Activated CD4-positive, CD25-positive, alpha-beta regulatory T cell treated with anti-CD3 and anti-CD28 coated beads, Interleukin-2, amount 50 U/mL, for 24 hours (primary cell): ENCODE measurements around the gene ZYG11A.
A peak's percentile ranks its signal among the peaks of the same experiment; 100 is the strongest.
"Not testable (repeated sequence)": the region's sequence is repeated elsewhere in the genome, so short reads cannot be mapped to it uniquely, and the experiment has no call there.

Source experiments
- ATAC-seq, 2 donors: fragments of 150-1000 bp; cut with Tn5 transposase; one replicate each; pipeline ENCODE4 v1.10.0; 2021; ENCODE audit warnings: mild to moderate bottlenecking in 1 of 2, moderate library complexity in 1 of 2

Gene ZYG11A

DNA sequence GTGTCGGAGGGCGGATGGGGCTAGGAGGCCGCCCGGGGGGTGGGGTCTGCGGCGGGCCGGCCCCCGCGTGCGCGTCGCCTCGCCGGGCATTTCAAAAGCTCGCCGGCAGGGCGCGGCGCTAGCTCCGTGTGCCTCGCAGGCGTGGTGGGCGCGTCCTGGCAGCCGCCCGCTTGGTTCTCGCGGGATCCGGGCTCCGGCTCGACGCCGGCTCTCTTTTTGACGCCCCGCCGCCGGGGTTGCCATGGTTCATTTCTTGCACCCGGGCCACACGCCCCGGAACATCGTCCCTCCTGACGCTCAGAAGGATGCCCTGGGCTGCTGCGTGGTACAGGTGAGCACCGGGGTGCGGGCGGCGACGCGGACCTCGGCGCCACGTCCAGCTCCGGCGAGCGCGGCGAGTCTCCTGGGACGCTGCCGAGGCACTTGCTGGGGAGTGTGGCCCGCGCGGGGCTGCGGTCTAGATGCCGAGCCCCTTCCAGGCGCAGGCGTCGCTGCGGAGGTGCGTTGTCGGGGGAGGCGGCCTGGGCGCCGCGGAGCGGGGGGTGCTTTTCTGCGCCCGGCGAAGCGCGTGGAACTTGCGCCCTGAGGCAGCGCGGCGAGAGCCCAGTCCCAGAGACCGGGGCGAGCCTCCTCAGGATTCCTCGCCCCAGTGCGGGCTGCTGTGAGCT, at the start of gene ZYG11A:
Gene ZYG11A (plus strand): TSS at position 118 of the 668 bp plus-strand sequence. CDS start 124 bp downstream, at position 242.
- ATAC-seq: peak; percentile 96 to 97

DNA sequence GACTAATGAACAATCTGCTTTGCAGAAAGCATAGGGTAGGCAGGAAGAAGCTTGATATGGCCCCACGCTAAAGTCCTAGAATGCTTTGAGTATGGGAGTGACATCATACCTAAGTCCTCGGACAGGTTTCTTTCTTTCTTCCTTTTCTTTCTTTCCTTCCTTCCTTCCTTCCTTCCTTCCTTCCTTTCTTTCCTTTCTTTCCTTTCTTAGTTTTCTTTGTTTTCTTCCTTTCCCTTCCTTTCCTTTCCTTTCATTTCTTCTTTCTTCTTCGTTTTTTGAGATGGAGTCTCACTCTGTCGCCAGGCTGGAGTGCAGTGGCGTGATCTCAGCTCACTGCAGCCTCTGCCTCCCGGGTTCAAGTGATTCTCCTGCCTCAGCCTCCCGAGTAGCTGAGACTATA, 48.8 kb upstream of the ZYG11A start:
- not testable (repeated sequence) for ATAC-seq

DNA sequence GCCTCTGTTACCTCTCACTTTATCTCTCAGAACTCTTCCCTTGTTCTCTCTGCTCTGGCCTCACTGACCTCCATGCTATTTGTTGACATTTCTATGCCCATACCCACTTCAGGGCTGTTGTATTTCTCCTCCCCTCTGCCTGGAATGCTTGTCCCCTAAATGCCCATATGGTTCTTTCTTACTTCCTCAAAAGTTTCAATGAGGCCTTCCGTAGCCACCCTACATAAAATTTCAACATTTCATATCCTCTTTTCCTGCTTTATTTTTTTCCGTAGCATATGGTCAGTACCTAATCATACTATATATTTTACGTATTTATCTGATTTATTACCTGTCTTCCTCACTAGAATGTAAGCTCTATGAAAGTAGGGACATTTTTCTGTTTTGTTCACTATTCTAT, 47.1 kb upstream of the ZYG11A start:
- ATAC-seq: no peak

DNA sequence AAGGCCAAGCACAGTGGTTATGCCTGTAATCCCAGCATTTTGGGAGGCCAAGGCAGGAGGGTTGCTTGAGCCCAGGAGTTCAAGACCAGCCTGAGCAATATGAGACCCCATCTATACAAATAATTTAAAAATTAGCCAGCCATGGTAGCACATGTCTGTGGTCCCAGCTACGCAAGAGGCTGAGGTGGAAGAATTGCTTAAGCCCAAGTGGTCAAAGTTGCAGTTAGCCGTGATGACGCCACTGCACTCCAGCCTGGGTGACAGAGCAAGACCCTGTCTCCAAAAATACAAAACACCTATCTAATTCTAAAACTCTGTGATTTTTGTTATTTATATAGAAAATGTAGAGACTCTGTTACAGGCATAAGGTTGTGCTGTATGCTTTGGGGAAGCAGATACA, 44.2 kb upstream of the ZYG11A start:
- no peak for ATAC-seq

DNA sequence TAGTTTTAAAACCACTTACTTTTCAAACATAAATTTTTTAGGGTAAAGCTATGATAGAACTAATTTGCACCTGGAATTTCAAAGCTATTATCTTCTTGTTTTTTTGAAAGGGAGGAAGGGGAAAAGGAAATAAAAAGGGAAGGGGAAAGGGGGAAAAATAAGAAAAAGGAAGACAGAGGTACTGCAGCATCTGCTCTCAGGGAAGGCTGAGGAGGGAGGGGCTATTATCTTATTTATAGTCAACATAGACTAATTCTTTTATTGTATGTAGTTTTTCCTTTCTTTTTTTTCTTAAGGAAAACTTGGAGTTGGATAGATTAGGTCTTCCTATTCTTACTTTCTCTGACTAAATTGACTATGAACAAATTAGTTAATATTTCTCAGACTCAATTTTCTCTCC, 41.5 kb upstream of the ZYG11A start:
- ATAC-seq: no peak

GRCh38 chr1:52804083-52804482, 38.5 kb upstream of the ZYG11A start:
- not testable (repeated sequence) for ATAC-seq

- no peak for ATAC-seq
Observed at GRCh38 chr1:52814465-52814864, 28.1 kb upstream of the ZYG11A start.

DNA sequence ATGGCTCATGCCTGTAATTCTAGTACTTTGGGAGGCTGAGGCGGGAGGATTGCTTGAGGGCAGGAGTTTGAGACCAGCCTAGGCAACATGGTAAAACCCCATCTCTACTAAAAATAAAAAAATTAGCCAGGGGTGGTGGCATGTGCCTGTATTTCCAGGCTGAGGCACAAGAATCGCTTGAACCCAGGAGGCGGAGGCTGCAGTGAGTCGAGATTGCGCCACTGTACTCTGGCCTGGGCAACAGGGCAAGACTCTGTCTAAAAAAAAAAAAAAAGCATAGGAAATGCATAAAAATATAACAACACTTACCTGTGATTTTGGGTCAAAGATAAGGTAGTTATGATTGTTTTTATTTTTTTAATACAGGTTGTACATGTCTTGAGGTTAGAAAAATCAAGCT, 21.7 kb upstream of the ZYG11A start:
- not testable (repeated sequence) for ATAC-seq

DNA sequence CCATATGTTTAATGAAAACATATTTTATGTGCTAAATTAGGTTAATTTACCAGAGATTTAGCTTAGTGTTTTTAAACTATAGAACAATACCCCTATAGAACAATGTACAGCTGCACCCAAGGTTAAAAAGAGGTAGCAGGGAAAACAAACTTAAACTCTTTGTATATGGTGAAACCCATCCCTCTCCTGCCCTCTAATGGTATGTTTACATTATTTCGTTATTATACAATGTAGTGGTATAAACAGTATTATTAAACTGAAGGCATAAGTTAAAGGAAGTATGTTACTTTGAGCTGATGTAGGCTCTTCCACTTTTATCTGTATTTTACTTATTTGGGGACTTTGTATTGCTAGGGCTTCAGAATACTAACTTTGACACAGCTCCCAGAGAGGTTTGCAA, 16.7 kb upstream of the ZYG11A start:
- no peak for ATAC-seq

GRCh38 chr1:52834798-52835197, 7.8 kb upstream of the ZYG11A start:
- no peak for ATAC-seq

DNA sequence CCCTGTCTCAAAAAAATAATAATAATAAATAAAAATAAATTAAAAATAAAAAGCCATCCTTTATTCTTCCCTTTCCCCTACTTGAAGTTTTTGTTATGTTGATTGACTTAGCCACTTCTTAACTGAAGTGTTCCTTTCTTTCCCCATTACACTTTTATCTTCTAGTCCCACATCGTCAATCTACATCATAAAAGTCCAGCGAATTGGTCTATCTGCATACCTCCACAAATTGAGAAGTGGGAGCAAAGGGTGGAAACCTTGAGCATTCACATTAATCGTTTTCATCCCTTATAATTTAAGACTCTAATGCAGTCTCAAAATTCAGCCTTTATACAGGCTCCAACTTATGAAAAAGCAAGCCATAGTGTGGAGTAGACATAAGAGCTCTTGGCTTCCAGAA, 6.5 kb upstream of the ZYG11A start:
- no peak for ATAC-seq

DNA sequence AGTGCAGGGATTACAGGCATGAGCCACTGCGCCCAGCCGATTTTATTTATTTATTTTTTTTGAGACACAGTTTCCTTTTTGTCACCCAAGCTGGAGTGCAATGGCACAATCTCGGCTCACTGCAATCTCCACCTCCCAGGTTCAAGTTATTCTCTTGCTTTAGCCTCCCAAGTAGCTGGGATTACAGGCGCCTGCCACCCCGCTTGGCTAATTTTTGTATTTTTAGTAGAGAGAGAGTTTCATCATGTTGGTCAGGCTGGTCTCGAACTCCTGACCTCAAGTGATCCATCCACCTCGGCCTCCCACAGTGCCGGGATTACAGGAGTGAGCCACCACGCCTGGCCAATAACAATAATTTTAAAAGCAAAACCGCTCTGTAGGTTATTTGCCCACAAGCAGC, 3.4 kb upstream of the ZYG11A start:
- not testable (repeated sequence) for ATAC-seq

DNA sequence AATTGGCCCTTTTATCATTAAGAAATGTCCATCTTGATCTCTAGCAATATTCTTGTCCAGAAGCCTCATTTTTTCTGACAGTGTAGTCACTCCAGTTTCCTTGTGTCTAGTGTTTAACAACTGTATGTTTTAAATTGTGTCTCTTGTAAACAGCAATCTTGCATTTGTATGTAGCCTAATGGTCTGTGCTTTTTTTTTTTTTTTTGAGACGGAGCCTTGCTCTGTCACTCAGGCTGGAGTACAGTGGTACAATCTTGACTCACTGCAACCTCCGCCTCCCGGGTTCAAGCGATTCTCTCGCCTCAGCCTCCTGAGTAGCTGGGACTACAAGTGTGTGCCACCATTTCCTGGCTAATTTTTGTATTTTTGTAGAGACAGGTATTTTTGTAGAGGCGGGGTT, 2.6 kb downstream of the ZYG11A start:
- not testable (repeated sequence) for ATAC-seq

GRCh38 chr1:52848423-52848822, 5.9 kb downstream of the ZYG11A start:
- ATAC-seq: no peak

DNA sequence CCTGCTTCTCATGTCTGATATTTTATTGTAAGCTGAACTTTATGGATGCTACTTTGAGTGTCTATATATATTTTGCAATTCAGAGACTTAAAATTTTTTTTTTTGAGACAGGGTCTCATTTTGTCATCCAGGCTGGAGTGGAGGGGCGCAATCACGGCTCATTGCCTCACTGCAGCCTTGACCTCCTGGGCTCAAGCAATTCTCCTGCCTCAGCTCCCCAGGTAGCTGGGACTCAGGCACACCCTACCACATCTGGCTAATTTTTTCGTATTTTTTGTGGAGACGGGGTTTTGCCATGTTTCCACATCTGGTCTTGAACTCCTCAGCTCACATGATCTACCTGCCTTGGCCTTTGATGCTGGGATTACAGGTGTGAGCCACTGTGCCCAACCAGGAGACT, 8.4 kb downstream of the ZYG11A start:
- ATAC-seq: no peak

- no peak for ATAC-seq
Observed at GRCh38 chr1:52852854-52853253, 10.3 kb downstream of the ZYG11A start.

DNA sequence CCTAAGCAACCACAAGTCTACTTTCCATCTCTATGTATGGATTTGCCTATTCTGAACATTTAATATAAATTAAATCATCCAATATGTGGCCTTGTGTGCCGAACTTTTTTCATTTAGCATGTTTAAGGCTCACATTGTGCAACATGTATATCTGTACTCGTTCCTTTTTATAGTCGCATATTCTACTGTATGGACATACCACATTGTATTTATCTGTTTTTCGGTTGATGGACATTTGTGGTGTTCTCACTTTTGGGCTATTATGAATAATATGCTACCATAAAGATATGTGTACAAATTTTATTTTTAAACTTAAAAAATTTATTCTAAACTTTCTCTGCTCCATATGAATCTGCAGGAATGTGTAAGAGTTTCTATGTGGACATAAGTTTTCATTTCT, 13.0 kb downstream of the ZYG11A start:
- no peak for ATAC-seq

DNA sequence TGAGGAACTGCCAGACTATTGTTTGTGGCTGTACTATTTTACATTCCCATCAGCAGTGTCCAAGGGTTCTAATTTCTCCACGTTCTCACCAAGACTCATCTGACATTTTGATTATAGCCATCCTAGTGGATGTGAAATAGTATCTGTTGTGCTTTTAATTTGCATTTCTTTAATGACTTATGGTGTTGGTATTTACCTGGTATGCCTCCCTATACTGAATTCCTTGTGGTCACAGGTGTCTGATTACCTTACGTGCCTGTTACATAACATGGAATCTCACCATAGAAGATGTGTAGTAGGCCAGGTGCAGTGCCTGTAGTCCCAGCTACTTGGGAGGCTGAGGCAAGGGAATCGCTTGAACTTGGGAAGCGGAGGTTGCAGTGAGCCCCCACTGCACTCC, 13.5 kb downstream of the ZYG11A start:
- ATAC-seq: no peak

DNA sequence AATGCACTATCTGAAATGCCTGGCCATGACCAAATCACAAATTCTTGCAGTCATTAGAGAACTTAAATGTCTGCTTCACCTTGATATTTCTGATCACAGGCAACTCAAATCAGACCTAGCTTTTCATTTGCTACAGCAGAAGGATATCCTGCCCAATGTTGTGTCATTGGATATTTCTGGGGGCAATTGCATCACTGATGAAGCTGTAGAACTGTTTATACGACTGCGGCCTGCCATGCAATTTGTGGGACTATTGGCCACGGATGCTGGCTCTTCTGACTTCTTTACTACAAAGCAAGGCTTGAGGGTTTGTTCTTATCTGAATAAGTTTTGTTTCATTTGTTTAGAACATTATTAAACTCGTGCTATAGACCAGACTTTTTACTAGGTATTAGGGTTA, 14.9 kb downstream of the ZYG11A start:
- ATAC-seq: no peak

DNA sequence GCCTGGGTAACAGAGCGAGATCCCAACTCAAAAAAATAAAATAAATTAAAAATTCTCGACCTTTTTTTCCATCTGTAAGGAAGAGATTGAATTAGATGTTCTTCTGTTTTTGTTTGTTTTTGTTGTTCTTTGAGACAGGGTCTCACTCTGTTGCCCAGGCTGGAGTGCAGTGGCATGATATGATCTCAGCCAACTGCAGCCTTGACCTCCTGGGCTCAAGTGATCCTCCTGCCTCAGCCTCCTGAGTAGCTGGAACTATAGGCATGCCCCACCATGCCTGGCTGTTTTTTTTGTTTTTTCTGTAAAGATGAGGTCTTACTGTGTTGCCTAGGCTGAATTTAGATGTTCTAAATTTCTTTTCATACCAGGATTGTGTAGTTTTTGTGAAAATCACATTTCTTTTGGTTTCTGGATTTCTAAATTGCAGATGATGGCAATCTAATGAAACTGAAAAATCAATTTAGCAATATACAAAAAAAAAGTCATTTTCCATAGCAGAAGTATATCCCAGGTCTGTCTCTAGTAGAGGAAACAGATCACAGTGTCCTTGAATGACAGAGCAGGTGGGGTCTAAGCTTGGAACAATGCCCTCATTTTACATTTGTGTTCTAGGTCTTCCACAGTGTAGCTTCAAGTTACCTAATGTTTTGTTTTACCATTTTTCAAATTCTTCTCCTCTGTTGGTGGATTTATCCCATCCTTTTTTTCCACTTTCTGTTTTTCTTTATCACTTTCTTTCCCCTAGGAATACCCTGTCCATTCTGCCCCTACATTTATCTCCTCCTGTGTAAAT, 20.3 kb downstream of the ZYG11A start:
- no peak for ATAC-seq

DNA sequence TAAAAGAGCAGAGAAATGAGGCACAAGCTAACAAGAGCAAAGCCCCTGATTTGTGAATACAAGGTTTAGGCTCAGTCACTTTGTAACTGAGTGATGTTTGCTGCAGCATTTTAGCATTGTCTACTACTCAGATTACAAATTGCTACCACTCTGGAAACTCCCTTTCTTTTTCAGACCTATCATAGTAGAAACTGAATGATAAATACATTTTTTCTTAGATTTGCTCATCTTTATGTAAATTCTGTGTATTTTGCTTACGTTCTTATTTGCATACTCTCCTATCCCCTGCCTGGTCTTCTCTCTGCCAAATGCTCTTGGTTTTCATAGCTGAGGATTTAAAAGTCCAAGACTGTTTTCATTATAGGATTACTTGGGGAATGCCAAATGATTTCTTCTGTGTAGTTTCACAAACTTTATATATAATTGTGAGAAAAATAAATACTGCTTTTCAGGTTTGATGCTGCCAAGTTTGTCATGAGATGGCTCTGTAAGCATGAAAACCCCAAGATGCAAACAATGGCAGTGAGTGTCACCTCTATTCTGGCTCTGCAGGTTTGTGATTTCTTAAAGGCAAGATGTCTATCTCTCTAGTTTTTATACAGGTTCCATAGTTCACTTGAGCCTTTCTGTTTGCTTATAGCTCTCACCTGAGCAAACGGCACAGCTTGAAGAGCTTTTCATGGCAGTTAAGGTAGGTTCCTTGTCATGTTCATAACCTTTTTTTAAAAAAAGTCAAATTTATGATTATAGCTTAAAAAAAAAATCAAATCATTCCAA, 24.7 kb downstream of the ZYG11A start:
- peak; percentile 90 to 96 for ATAC-seq

- not testable (repeated sequence) for ATAC-seq
Observed at GRCh38 chr1:52869727-52870126, 27.2 kb downstream of the ZYG11A start.

DNA sequence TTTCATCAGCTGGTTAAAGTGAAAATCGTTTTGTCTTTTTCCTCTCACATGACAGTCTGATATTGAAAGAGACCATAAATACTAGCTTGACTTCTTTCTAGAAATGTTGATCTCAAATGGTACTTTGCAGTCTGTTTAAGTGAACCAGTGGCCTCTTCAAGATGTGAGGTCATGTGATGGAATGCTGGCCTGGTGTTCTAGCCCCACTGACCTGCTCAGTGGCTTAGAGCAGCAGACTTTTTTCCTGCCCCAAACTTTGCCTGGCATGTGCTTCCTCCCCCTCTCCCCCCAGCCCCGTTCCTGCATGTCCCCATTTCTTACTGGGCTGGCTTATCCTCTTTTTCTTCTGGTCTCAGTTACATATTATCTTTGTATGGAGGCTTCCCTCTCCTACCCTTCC, 34.3 kb downstream of the ZYG11A start:
- no peak for ATAC-seq

DNA sequence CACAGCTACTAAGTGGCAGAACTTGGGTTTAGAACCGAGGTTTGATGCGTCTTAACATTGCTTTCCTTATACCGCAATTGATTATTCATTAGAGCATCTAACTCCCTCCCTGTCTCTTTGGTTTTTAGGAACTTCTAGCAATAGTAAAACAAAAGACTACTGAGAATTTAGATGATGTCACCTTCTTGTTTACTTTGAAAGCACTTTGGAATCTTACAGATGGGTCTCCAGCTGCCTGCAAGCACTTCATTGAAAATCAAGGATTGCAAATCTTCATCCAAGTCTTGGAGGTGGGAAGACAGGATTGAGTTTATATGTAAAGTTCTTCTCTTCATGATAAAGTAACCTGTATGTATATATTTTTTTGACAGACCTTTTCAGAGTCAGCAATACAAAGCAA, 35.0 kb downstream of the ZYG11A start:
- no peak for ATAC-seq
